Measurements from ENCODE around the gene ZNF436.

DNA sequence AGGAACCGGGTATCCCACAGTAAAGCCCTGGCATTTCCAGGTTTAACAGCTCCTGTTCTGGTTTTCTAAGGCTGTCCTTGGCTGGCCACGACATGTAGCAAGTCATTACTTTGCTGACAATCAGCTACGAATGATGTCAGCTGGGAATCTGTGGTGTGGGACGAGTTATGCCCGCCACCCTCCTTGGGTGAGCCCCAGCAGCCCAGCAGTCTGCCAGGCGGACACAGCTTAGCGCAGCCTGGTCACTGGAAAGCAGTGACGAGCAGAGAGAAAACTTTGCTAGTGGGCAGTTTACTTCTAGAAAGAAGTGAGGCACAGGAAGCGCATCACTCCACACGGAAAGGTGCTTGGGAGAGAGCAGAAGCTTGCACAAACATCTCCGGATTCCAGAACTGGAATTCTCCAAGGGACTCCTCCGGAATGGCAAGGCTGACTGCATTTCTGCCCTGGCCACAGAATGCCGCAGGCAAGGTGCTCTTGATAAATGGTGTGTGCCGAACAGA is 15.5 kb upstream of the ZNF436 start:
- TF ChIP-seq GABPA (IDR thresholded peaks at IDR 0.05; ENCODE audit: borderline replicate concordance, insufficient read depth, low read length) (no peak), YY1 (IDR thresholded peaks at IDR 0.05; ENCODE audit: low read depth, low read length) (no peak), CEBPB (IDR thresholded peaks at IDR 0.05; ENCODE audit: low read depth, low read length) (no peak), CBX8 (IDR thresholded peaks at IDR 0.05; ENCODE audit: borderline replicate concordance, low read depth, low read length) (no peak), ZNF274 (IDR thresholded peaks at IDR 0.05; ENCODE audit: borderline replicate concordance, extremely low read depth, low read length) (no peak), SIX5 (IDR thresholded peaks at IDR 0.05; ENCODE audit: low read depth, low read length) (no peak), RFX5 (IDR thresholded peaks at IDR 0.05; ENCODE audit: borderline replicate concordance, low read depth, low read length) (no peak), POLR2A (IDR thresholded peaks at IDR 0.05; ENCODE audit: control extremely low read depth in 1 of 2, low read depth in 2 of 2, low read length in 2 of 2) (no peak)
- TF ChIP-seq, protein P1, sequence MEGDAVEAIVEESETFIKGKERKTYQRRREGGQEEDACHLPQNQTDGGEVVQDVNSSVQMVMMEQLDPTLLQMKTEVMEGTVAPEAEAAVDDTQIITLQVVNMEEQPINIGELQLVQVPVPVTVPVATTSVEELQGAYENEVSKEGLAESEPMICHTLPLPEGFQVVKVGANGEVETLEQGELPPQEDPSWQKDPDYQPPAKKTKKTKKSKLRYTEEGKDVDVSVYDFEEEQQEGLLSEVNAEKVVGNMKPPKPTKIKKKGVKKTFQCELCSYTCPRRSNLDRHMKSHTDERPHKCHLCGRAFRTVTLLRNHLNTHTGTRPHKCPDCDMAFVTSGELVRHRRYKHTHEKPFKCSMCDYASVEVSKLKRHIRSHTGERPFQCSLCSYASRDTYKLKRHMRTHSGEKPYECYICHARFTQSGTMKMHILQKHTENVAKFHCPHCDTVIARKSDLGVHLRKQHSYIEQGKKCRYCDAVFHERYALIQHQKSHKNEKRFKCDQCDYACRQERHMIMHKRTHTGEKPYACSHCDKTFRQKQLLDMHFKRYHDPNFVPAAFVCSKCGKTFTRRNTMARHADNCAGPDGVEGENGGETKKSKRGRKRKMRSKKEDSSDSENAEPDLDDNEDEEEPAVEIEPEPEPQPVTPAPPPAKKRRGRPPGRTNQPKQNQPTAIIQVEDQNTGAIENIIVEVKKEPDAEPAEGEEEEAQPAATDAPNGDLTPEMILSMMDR (IDR thresholded peaks at IDR 0.05; ENCODE audit: control extremely low read depth in 1 of 3, insufficient read depth in 1 of 3, low read depth in 1 of 3, low read length in 3 of 3) = no peak
- TF ChIP-seq, protein P2, sequence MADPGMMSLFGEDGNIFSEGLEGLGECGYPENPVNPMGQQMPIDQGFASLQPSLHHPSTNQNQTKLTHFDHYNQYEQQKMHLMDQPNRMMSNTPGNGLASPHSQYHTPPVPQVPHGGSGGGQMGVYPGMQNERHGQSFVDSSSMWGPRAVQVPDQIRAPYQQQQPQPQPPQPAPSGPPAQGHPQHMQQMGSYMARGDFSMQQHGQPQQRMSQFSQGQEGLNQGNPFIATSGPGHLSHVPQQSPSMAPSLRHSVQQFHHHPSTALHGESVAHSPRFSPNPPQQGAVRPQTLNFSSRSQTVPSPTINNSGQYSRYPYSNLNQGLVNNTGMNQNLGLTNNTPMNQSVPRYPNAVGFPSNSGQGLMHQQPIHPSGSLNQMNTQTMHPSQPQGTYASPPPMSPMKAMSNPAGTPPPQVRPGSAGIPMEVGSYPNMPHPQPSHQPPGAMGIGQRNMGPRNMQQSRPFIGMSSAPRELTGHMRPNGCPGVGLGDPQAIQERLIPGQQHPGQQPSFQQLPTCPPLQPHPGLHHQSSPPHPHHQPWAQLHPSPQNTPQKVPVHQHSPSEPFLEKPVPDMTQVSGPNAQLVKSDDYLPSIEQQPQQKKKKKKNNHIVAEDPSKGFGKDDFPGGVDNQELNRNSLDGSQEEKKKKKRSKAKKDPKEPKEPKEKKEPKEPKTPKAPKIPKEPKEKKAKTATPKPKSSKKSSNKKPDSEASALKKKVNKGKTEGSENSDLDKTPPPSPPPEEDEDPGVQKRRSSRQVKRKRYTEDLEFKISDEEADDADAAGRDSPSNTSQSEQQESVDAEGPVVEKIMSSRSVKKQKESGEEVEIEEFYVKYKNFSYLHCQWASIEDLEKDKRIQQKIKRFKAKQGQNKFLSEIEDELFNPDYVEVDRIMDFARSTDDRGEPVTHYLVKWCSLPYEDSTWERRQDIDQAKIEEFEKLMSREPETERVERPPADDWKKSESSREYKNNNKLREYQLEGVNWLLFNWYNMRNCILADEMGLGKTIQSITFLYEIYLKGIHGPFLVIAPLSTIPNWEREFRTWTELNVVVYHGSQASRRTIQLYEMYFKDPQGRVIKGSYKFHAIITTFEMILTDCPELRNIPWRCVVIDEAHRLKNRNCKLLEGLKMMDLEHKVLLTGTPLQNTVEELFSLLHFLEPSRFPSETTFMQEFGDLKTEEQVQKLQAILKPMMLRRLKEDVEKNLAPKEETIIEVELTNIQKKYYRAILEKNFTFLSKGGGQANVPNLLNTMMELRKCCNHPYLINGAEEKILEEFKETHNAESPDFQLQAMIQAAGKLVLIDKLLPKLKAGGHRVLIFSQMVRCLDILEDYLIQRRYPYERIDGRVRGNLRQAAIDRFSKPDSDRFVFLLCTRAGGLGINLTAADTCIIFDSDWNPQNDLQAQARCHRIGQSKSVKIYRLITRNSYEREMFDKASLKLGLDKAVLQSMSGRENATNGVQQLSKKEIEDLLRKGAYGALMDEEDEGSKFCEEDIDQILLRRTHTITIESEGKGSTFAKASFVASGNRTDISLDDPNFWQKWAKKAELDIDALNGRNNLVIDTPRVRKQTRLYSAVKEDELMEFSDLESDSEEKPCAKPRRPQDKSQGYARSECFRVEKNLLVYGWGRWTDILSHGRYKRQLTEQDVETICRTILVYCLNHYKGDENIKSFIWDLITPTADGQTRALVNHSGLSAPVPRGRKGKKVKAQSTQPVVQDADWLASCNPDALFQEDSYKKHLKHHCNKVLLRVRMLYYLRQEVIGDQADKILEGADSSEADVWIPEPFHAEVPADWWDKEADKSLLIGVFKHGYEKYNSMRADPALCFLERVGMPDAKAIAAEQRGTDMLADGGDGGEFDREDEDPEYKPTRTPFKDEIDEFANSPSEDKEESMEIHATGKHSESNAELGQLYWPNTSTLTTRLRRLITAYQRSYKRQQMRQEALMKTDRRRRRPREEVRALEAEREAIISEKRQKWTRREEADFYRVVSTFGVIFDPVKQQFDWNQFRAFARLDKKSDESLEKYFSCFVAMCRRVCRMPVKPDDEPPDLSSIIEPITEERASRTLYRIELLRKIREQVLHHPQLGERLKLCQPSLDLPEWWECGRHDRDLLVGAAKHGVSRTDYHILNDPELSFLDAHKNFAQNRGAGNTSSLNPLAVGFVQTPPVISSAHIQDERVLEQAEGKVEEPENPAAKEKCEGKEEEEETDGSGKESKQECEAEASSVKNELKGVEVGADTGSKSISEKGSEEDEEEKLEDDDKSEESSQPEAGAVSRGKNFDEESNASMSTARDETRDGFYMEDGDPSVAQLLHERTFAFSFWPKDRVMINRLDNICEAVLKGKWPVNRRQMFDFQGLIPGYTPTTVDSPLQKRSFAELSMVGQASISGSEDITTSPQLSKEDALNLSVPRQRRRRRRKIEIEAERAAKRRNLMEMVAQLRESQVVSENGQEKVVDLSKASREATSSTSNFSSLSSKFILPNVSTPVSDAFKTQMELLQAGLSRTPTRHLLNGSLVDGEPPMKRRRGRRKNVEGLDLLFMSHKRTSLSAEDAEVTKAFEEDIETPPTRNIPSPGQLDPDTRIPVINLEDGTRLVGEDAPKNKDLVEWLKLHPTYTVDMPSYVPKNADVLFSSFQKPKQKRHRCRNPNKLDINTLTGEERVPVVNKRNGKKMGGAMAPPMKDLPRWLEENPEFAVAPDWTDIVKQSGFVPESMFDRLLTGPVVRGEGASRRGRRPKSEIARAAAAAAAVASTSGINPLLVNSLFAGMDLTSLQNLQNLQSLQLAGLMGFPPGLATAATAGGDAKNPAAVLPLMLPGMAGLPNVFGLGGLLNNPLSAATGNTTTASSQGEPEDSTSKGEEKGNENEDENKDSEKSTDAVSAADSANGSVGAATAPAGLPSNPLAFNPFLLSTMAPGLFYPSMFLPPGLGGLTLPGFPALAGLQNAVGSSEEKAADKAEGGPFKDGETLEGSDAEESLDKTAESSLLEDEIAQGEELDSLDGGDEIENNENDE (IDR thresholded peaks at IDR 0.05; ENCODE audit: insufficient replicate concordance, low read length) = no peak
